ENCODE results near the gene LMBR1. TPM values are rescaled to one million over a fixed set of nuclear protein-coding genes. Genes with fewer than 3 reads are reported as not detected.

LMBR1 gene
- polyA plus RNA-seq, 1 donor, result 29.3 TPM

DNA sequence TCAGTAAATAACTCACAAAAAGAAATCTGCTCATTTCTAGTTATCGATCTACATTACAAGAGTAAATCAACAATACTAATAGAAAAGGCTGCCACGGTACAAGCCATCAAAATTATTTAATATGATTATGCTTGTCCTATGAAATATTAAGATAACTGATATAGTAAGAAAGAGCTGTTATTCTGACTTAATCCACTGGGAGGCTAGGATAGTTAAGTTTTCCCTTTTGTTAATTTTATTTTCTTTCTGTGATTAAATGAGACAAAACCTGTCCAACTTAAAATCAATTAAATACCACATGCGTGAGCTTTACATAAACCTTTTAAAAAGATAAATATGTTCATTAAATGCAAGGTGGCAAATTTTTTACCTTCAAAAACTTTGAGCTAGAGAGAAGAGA is 114.8 kb downstream of the LMBR1 start:
- no peak overlapping the region for H3K4me3 ChIP-seq (ENCODE audit: low read length)
- H3K36me3 ChIP-seq (ENCODE audit: control insufficient read depth, insufficient read depth, low read length), result peaks cover 2% of the 10 kb centered on the region
- no peaks in the 10 kb centered on the region for H3K4me1 ChIP-seq (ENCODE audit: control insufficient read depth, insufficient read depth, low read length)
- DNase-seq, result no peak
- H3K27ac ChIP-seq (ENCODE audit: low read length), result no peak overlapping the region
- no peaks in the 10 kb centered on the region for H3K27me3 ChIP-seq (ENCODE audit: control insufficient read depth, insufficient read depth, low read length)
- 92% methylated on average over 2 of the region's 3 CpGs for WGBS (ENCODE audit: insufficient coverage, low lambda C conversion rate)
- peaks cover 7% of the 10 kb centered on the region for H3K9me3 ChIP-seq (ENCODE audit: control insufficient read depth, low read depth, low read length)

GRCh38 chr7:156777364-156778069 is 115.5 kb downstream of the LMBR1 start:
- peaks cover 9% of the 10 kb centered on the region for H3K9me3 ChIP-seq (ENCODE audit: control insufficient read depth, low read depth, low read length)
- no peaks in the 10 kb centered on the region for H3K4me1 ChIP-seq (ENCODE audit: control insufficient read depth, insufficient read depth, low read length)
- whole genome bisulfite sequencing (ENCODE audit: insufficient coverage, low lambda C conversion rate), result 100% methylated on average over 2 of the region's 5 CpGs
- no peaks in the 10 kb centered on the region for H3K27me3 ChIP-seq (ENCODE audit: control insufficient read depth, insufficient read depth, low read length)
- no peak for DNase-seq
- H3K36me3 ChIP-seq (ENCODE audit: control insufficient read depth, insufficient read depth, low read length), result peaks cover 2% of the 10 kb centered on the region
- H3K27ac ChIP-seq (ENCODE audit: low read length), result no peak overlapping the region
- H3K4me3 ChIP-seq (ENCODE audit: low read length), result no peak overlapping the region

DNA sequence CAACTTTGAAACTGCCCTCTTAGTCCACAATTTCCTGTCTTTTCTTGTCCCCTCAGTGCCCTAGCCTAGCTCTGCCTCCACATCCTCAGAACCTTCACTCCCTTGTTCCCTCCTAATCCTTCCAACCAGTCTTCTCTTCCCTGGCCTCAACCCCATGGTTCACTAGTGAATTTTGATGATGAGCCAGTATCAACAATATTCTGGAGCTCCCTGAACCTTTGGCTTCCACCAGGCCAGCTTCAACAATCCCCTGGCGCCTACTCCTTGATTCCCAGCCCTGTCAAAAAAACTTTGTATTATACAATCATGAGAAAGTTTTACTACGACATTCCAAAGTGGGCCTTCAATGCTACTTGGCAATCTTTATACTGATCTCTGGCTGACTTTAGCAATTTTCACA is 116.5 kb downstream of the LMBR1 start:
- no peaks in the 10 kb centered on the region for H3K27me3 ChIP-seq (ENCODE audit: control insufficient read depth, insufficient read depth, low read length)
- DNase-seq, result no peak
- no peak overlapping the region for H3K4me3 ChIP-seq (ENCODE audit: low read length)
- peaks cover 9% of the 10 kb centered on the region for H3K9me3 ChIP-seq (ENCODE audit: control insufficient read depth, low read depth, low read length)
- no peaks in the 10 kb centered on the region for H3K4me1 ChIP-seq (ENCODE audit: control insufficient read depth, insufficient read depth, low read length)
- peaks cover 2% of the 10 kb centered on the region for H3K36me3 ChIP-seq (ENCODE audit: control insufficient read depth, insufficient read depth, low read length)
- 80% methylated on average over 1 of the region's 2 CpGs for WGBS (ENCODE audit: insufficient coverage, low lambda C conversion rate)
- no peak overlapping the region for H3K27ac ChIP-seq (ENCODE audit: low read length)

GRCh38 chr7:156773966-156774365 is 119.0 kb downstream of the LMBR1 start:
- no peaks in the 10 kb centered on the region for H3K27me3 ChIP-seq (ENCODE audit: control insufficient read depth, insufficient read depth, low read length)
- no peak overlapping the region for H3K4me3 ChIP-seq (ENCODE audit: low read length)
- peaks cover 9% of the 10 kb centered on the region for H3K9me3 ChIP-seq (ENCODE audit: control insufficient read depth, low read depth, low read length)
- H3K27ac ChIP-seq (ENCODE audit: low read length), result no peak overlapping the region
- WGBS (ENCODE audit: insufficient coverage, low lambda C conversion rate), result 100% methylated on average over 1 of the region's 1 CpG
- H3K36me3 ChIP-seq (ENCODE audit: control insufficient read depth, insufficient read depth, low read length), result peaks cover 2% of the 10 kb centered on the region
- DNase-seq, result no peak
- no peaks in the 10 kb centered on the region for H3K4me1 ChIP-seq (ENCODE audit: control insufficient read depth, insufficient read depth, low read length)

DNA sequence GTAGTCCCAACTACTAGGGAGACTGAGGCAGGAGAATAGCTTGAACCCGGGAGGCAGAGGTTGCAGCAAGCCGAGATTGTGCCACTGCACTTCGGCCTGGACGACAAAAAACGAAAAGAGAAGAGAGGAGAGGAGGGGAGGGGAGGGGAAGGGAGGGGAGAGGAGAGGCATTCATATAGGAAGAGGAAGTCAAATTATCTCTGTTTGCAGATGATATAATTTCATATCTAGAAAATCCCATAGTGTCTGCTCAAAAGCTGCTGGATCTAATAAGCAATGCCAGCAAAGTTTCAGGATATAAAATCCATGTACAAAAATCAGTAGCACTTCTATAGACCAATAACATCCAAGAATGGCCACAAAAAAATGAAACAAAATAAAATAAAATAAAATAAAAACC is 120.3 kb downstream of the LMBR1 start:
- Histone ChIP-seq H3K36me3 (ENCODE audit: control insufficient read depth, insufficient read depth, low read length) (peaks cover 2% of the 10 kb centered on the region), H3K27me3 (ENCODE audit: control insufficient read depth, insufficient read depth, low read length) (no peaks in the 10 kb centered on the region), H3K4me1 (ENCODE audit: control insufficient read depth, insufficient read depth, low read length) (no peaks in the 10 kb centered on the region), H3K4me3 (ENCODE audit: low read length) (no peak overlapping the region), H3K9me3 (ENCODE audit: control insufficient read depth, low read depth, low read length) (peaks cover 9% of the 10 kb centered on the region), H3K27ac (ENCODE audit: low read length) (no peak overlapping the region)
- no peak for DNase-seq
- WGBS (ENCODE audit: insufficient coverage, low lambda C conversion rate), result 100% methylated on average over 1 of the region's 5 CpGs

DNA sequence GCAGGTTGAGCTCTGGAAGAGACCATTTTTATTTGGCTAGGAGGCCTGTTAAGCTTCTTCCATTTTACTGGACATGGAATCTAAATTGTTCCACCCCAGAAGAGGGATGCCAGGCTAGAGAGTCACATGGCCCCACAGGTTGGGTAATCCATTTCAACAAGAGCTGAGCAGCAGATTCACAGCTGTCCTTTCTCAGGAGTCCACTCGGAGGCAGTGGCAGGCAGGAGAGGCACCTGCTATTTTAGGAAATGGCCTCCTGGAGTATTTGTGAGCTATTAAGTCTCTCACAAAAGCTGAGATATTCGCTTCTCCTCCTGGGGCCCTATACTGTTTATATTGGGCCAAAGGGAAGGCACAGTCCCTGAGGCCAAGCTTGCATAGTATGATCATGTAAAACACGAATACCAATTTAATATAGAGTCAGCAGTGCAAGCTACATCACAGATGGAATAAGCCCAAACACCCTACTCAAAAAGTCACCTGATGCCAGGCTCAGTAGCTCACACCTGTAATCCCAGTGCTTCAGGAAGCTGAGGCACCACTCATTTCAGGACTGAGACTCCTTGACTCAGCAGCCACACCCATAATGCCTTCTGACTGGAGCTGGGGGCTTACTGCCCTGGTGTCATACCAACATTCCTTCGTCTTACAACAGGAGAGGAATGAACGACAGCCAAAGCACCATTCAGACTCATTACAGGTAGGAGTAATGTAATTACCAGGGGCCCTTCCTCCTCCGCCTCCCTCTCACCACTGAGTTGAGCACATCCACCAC is 124.1 kb downstream of the LMBR1 start:
- WGBS (ENCODE audit: insufficient coverage, low lambda C conversion rate), result no CpG with 5 or more reads among the region's 6 CpGs
- Histone ChIP-seq H3K4me1 (ENCODE audit: control insufficient read depth, insufficient read depth, low read length) (peaks cover 8% of the 10 kb centered on the region), H3K36me3 (ENCODE audit: control insufficient read depth, insufficient read depth, low read length) (no peaks in the 10 kb centered on the region), H3K27me3 (ENCODE audit: control insufficient read depth, insufficient read depth, low read length) (no peaks in the 10 kb centered on the region), H3K27ac (ENCODE audit: low read length) (no peak overlapping the region), H3K9me3 (ENCODE audit: control insufficient read depth, low read depth, low read length) (peaks cover 8% of the 10 kb centered on the region), H3K4me3 (ENCODE audit: low read length) (no peak overlapping the region)
- DNase-seq, result peak in 1 of 2 donors; percentile 4

GRCh38 chr7:156766666-156767065 is 126.3 kb downstream of the LMBR1 start:
- no peak overlapping the region for H3K4me3 ChIP-seq (ENCODE audit: low read length)

DNA sequence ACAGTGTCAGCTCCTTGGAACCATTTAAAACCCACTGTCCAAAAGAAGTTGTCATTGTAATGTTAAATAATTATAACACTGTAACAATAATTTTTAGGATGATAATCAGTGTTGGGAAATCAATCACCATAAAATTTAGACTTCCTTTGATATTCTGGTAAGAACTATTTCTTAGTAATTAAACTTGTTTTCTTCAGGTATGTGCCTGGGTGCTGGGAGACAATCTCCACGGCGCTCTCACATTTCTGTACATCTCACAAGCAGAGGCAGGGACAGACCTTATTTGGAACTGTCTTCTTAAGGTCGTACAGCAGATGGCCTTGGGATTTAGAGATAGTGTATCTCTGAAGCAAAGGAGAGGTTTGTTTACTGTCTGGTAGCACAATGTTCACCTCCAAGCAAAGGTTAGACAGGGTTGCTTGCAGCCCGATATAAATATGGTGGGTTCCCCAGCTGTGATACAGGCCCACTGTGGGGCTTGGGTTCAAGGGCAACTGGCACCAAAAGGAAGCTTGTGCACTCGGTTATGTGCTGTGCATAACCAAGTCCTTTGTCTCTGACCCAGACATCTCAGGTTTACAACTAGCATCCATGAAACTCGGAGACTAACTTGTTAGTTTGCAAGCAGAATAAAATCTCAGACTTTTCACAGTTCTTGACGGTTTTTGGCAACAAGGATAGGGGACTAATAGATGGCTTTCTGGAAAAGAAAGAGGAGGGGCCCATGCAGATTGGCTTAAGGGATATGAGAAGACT is 126.9 kb downstream of the LMBR1 start:
- H3K27ac ChIP-seq (ENCODE audit: low read length), result no peak overlapping the region
- no peaks in the 10 kb centered on the region for H3K36me3 ChIP-seq (ENCODE audit: control insufficient read depth, insufficient read depth, low read length)
- peaks cover 8% of the 10 kb centered on the region for H3K4me1 ChIP-seq (ENCODE audit: control insufficient read depth, insufficient read depth, low read length)
- no peak overlapping the region for H3K4me3 ChIP-seq (ENCODE audit: low read length)
- no peaks in the 10 kb centered on the region for H3K9me3 ChIP-seq (ENCODE audit: control insufficient read depth, low read depth, low read length)
- DNase-seq, result no peak
- H3K27me3 ChIP-seq (ENCODE audit: control insufficient read depth, insufficient read depth, low read length), result no peaks in the 10 kb centered on the region
- 56% methylated on average over 3 of the region's 7 CpGs for WGBS (ENCODE audit: insufficient coverage, low lambda C conversion rate)

More at GRCh38 chr7:156766666-156767065, 126.3 kb downstream of the LMBR1 start:
- no peak for DNase-seq
- H3K36me3 ChIP-seq (ENCODE audit: control insufficient read depth, insufficient read depth, low read length), result no peaks in the 10 kb centered on the region
- H3K27me3 ChIP-seq (ENCODE audit: control insufficient read depth, insufficient read depth, low read length), result no peaks in the 10 kb centered on the region
- no peaks in the 10 kb centered on the region for H3K9me3 ChIP-seq (ENCODE audit: control insufficient read depth, low read depth, low read length)
- H3K27ac ChIP-seq (ENCODE audit: low read length), result no peak overlapping the region
- WGBS (ENCODE audit: insufficient coverage, low lambda C conversion rate), result 100% methylated on average over 1 of the region's 6 CpGs
- H3K4me1 ChIP-seq (ENCODE audit: control insufficient read depth, insufficient read depth, low read length), result peaks cover 8% of the 10 kb centered on the region

DNA sequence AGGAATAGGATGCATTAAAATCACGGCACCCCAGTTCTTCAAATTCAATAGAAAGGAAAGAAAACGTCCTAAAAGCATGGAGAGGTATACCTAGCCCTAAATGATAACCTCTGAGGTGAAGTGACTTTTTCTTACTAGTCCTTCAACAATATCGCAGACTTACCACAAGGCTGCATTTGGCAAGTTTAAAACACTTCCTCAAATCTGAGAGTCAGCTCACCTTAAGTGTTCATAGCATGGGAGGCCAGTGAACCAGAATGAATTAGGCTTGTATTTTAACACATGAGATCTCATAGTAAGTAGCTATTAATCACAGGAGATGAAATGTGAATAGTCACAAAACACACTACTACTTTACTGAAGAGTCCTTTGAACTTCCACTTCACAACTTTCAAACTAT is 128.2 kb downstream of the LMBR1 start:
- H3K9me3 ChIP-seq (ENCODE audit: control insufficient read depth, low read depth, low read length), result peaks cover 3% of the 10 kb centered on the region
- H3K4me3 ChIP-seq (ENCODE audit: low read length), result no peak overlapping the region
- no CpG with 5 or more reads among the region's 3 CpGs for WGBS (ENCODE audit: insufficient coverage, low lambda C conversion rate)
- peaks cover 3% of the 10 kb centered on the region for H3K36me3 ChIP-seq (ENCODE audit: control insufficient read depth, insufficient read depth, low read length)
- DNase-seq, result no peak
- no peak overlapping the region for H3K27ac ChIP-seq (ENCODE audit: low read length)
- H3K27me3 ChIP-seq (ENCODE audit: control insufficient read depth, insufficient read depth, low read length), result no peaks in the 10 kb centered on the region
- H3K4me1 ChIP-seq (ENCODE audit: control insufficient read depth, insufficient read depth, low read length), result peaks cover 8% of the 10 kb centered on the region

- 33% methylated on average over 3 of the region's 8 CpGs for WGBS (ENCODE audit: insufficient coverage, low lambda C conversion rate)
- H3K36me3 ChIP-seq (ENCODE audit: control insufficient read depth, insufficient read depth, low read length), result peaks cover 3% of the 10 kb centered on the region
- no peak overlapping the region for H3K27ac ChIP-seq (ENCODE audit: low read length)
- no peak overlapping the region for H3K4me3 ChIP-seq (ENCODE audit: low read length)
- peak; percentile 74 to 78 for DNase-seq
- H3K4me1 ChIP-seq (ENCODE audit: control insufficient read depth, insufficient read depth, low read length), result peaks cover 8% of the 10 kb centered on the region
- no peaks in the 10 kb centered on the region for H3K27me3 ChIP-seq (ENCODE audit: control insufficient read depth, insufficient read depth, low read length)
- H3K9me3 ChIP-seq (ENCODE audit: control insufficient read depth, low read depth, low read length), result peaks cover 8% of the 10 kb centered on the region
These were observed 128.8 kb downstream of the LMBR1 start for GRCh38 chr7:156764016-156764669.
